ENCODE results near the gene SCAMP1. TPM values are rescaled to one million over a fixed set of nuclear protein-coding genes. Genes with fewer than 3 reads are reported as not detected.

SCAMP1 gene
- total RNA-seq, 2 donors from 2014 or later: 24.8 to 31.4 TPM

DNA sequence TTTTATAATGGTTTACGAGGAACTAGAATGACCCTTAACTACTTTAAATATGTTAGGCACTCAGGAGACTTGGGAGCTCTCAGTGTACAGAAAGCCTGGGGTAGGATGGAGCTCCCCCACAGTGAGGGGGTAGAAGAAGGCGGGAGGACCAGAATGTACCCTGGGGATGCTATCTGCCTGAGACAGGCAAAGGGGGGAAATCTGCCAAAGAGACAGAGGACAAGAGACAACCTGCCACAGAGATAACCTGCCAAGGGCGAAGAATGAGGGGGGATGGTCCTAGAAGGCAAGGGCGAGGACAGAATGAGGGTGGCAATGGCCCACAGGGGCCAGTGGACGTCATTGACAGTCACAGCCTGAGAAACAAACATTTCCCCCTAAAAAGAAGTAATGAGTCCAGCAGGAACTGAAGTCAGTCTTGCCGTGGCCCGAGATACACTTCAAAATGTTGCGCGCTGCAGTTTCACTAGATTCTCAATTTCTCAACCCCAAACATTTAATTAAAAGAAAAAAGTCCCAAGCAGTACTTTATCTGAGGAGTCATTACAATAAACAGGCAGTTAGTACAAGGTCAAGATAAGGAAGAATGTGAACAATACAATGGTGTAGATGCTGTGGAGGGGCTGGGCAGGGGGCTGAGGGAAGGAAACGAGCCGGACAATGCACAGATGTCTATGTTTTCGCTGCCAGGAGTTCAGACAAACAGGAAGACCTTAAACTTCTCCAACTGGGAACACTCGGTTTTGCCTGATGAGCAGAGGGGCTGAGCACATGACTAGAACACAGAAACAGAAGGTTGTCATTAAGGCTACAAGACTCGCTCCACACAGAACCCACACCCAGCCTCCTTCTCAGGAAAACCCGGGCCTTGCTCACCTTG is 163.1 kb downstream of the SCAMP1 start:
- Histone ChIP-seq H3K36me3 (no peaks in the 10 kb centered on the region), H3K27ac (peak overlapping the region; percentile 54 to 74), H3K27me3 (replicated peaks; ENCODE audit: insufficient read depth) (no peaks in the 10 kb centered on the region), H3K9me3 (no peaks in the 10 kb centered on the region), H3K4me1 (ENCODE audit: control insufficient read depth in 1 of 2, low read depth in 2 of 2) (peaks cover 45 to 60% of the 10 kb centered on the region in 2 donors), H3K4me3 (peak overlapping the region; percentile 14)
- TF ChIP-seq, protein P1, sequence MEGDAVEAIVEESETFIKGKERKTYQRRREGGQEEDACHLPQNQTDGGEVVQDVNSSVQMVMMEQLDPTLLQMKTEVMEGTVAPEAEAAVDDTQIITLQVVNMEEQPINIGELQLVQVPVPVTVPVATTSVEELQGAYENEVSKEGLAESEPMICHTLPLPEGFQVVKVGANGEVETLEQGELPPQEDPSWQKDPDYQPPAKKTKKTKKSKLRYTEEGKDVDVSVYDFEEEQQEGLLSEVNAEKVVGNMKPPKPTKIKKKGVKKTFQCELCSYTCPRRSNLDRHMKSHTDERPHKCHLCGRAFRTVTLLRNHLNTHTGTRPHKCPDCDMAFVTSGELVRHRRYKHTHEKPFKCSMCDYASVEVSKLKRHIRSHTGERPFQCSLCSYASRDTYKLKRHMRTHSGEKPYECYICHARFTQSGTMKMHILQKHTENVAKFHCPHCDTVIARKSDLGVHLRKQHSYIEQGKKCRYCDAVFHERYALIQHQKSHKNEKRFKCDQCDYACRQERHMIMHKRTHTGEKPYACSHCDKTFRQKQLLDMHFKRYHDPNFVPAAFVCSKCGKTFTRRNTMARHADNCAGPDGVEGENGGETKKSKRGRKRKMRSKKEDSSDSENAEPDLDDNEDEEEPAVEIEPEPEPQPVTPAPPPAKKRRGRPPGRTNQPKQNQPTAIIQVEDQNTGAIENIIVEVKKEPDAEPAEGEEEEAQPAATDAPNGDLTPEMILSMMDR (IDR thresholded peaks at IDR 0.05): no peak
- ATAC-seq (ENCODE audit: insufficient number of reproducible peaks, low FRiP score, low read depth): no peak
- DNase-seq (ENCODE audit: low spot score): no peak

DNA sequence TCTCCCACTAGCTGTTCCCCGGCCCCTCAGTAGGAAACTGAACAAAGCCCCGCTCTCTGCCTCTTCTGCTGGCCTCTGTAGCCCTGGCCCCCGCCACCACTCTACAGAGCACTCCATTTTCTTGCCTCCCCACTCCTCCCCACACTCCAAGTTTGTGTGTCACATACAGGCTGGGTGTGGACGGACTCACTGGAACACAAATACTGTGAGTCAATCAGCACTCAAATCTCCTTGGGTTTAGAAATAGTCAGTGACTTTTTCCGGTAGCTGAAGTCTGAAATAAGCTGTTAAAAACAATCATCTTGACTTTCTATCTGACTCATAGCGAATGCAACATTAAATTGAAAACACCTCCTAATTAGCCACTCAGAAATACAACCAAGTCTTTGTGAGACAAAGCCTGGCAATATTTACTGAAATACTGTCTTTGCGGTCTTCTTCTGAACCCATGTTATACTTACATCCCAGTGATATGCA is 165.7 kb downstream of the SCAMP1 start:
- no peaks in the 10 kb centered on the region for H3K9me3 ChIP-seq
- no peaks in the 10 kb centered on the region for H3K27me3 ChIP-seq (replicated peaks; ENCODE audit: insufficient read depth)
- H3K4me1 ChIP-seq (ENCODE audit: control insufficient read depth in 1 of 2, low read depth in 2 of 2): peaks cover 46 to 71% of the 10 kb centered on the region in 2 donors
- H3K36me3 ChIP-seq: no peaks in the 10 kb centered on the region
- TF ChIP-seq, protein P1 (IDR thresholded peaks at IDR 0.05): no peak
- ATAC-seq (ENCODE audit: insufficient number of reproducible peaks, low FRiP score, low read depth) (peak; percentile 7), DNase-seq (ENCODE audit: low spot score) (peak; percentile 61)
- peak overlapping the region; percentile 81 to 85 for H3K27ac ChIP-seq
- no peak overlapping the region for H3K4me3 ChIP-seq

DNA sequence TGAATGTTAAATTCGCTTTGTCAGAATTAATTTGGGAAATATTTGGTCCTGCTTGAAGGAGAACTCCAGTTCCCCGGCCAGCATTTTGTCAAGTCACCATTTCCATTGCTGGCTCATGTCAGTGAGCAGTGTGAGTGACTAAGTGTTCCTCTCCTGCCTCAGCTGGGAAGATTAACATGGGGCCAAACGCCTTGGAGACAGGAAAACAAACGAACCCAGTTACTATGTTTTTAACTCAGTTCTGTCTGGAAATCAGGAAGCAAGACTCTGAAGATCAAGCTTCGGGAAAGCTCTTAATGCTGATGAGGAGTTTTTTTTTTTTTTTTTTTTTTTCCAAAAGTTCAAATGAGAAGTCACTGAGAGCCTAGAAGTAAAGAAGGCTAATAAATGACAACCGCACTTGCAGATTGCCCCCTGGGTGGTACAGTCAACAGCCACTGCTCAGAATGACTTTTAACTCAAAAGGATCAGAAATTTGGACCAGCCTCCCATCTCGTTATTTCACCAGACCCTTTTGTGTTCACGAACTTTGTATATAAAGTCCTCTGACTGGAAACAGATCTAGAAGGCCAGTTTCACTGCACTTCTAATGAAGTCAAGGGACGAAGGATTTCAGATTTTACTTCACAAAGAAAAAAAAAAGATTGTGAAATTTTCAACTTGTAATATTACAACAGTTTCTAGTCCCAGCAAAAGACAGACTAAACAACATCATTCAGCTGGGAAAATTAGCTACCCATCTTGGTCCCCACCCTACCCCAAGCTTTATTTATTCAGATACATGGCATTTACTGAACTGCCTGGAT is 166.8 kb downstream of the SCAMP1 start:
- Histone ChIP-seq H3K9me3 (no peaks in the 10 kb centered on the region), H3K36me3 (no peaks in the 10 kb centered on the region), H3K4me1 (ENCODE audit: control insufficient read depth in 1 of 2, low read depth in 2 of 2) (peaks cover 46 to 71% of the 10 kb centered on the region in 2 donors), H3K27ac (peak overlapping the region; percentile 81 to 85), H3K27me3 (replicated peaks; ENCODE audit: insufficient read depth) (no peaks in the 10 kb centered on the region), H3K4me3 (peak overlapping the region; percentile 41)
- DNase-seq (ENCODE audit: low spot score) (peak; percentile 73), ATAC-seq (ENCODE audit: insufficient number of reproducible peaks, low FRiP score, low read depth) (peak; percentile 91)
- TF ChIP-seq, protein P1 (IDR thresholded peaks at IDR 0.05): no peak

DNA sequence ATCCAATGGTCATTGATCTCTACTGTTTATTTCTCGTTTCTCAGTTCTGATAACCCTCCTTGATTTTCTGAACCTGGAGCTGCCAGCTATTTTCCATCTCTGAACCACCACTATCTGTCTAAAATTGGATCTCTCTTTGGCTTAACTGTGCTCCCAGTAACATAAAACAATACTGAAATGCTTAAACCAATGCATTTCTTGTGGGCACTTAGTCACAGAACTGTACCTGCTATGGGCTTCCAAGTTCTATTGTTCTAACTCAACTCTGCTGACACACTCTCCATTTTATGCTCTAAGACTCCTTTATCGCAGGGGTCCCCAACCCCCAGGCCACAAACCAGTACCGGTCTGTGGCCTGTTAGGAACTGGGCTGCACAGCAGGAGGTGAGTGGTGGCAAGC is 167.5 kb downstream of the SCAMP1 start:
- DNase-seq (ENCODE audit: low spot score) (no peak), ATAC-seq (ENCODE audit: insufficient number of reproducible peaks, low FRiP score, low read depth) (no peak)
- Histone ChIP-seq H3K27me3 (replicated peaks; ENCODE audit: insufficient read depth) (no peaks in the 10 kb centered on the region), H3K4me1 (ENCODE audit: control insufficient read depth in 1 of 2, low read depth in 2 of 2) (peaks cover 46 to 71% of the 10 kb centered on the region in 2 donors), H3K4me3 (no peak overlapping the region), H3K36me3 (no peaks in the 10 kb centered on the region), H3K27ac (peak overlapping the region; percentile 81 to 85), H3K9me3 (no peaks in the 10 kb centered on the region)
- TF ChIP-seq, protein P1 (IDR thresholded peaks at IDR 0.05): no peak

Other genes starting within 250 kb of the SCAMP1 start
- 10 to 100 TPM; 50.4 to 52.6 TPM for gene AP3B1, start 65.9 kb upstream of the SCAMP1 start, total RNA-seq